Bronchial smooth muscle cell (primary cell): ENCODE measurements around the gene ANAPC15. TPM values are rescaled to one million over a fixed set of nuclear protein-coding genes. Genes with fewer than 3 reads are reported as not detected.

Experiments
- total RNA-seq: library from RNA; depleted of rRNA; stranded (reverse); fragments of >200 nt; gene quantifications from 2 replicates; pipeline ENCODE4 v1.2.1, GENCODE V29; 2014

Gene ANAPC15
- 25.9 and 41.6 TPM in 2 replicates for total RNA-seq

GRCh38 chr11:72112143-72112977 lies at the start of gene ANAPC15:
TSS of gene ANAPC15 (minus strand) at chr11:72112695. CDS start at chr11:72111276, 1,419 bp downstream.

DNA sequence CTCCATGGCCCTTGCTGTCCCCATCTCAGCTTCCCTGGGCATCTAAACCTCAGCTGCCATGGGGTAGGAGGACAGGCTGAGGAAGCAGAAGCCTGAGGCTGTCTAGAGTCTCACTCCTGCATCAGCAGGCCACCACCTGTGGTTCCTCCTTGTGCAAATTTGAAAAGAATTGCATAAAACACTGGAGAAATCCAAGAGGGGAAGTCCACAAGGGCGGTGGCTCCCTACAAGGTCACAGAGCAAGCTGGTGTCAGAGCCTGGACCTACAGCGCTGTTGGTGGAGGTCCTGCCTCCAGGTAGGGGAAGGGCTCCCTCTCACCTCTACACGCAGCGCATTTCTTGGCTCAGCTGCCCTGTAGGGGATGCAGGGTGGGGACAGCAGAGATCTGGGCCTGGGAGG lies 23.0 kb upstream of the ANAPC15 start, which contains the start of gene FOLR3:
FOLR3 (plus strand) TSS at position 253 of the 400 bp plus-strand sequence. CDS start 228 bp downstream, outside the sequence.

DNA sequence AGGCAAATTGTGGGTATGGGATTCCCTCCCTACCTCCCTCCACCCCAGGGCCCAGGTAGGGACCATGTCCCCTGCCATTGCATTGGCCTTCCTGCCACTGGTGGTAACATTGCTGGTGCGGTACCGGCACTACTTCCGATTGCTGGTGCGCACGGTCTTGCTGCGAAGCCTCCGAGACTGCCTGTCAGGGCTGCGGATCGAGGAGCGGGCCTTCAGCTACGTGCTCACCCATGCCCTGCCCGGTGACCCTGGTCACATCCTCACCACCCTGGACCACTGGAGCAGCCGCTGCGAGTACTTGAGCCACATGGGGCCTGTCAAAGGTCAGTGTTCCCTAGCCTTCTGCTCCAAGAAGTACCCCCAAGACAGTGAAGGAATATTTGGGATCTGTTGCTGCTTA lies 6.6 kb downstream of the ANAPC15 start, which contains the start of gene TOMT:
TOMT (plus strand) TSS at position 37 of the 400 bp plus-strand sequence; CDS start at position 65, 28 bp downstream.

GRCh38 chr11:72102946-72103753 lies 9.3 kb downstream of the ANAPC15 start, which contains the start of gene LAMTOR1:
TSS of gene LAMTOR1 (minus strand) at chr11:72103297. CDS start at chr11:72103224, 73 bp downstream.

GRCh38 chr11:72080326-72081183 lies 31.9 kb downstream of the ANAPC15 start, which contains the start of the genes LRRC51 and NUMA1:
TSS of gene LRRC51 (plus strand) at chr11:72080850. CDS start at chr11:72089084, 8,234 bp downstream.
TSS of gene NUMA1 (minus strand) at chr11:72080542. CDS start at chr11:72035943, 44,599 bp downstream.

Other genes with a start within 250 kb of the ANAPC15 start
- not detected in 2 replicates for gene DEFB131B, start 234.2 kb downstream of the ANAPC15 start, total RNA-seq
- 6.9 and 7.6 TPM in 2 replicates for gene XNDC1N, start 184.1 kb downstream of the ANAPC15 start, total RNA-seq
- 33.4 and 44.8 TPM in 2 replicates for gene RNF121, start 183.6 kb downstream of the ANAPC15 start, total RNA-seq
- 1.3 and 2.0 TPM in 2 replicates for gene IL18BP, start 113.8 kb downstream of the ANAPC15 start, total RNA-seq
- gene NUMA1, start 32.2 kb downstream of the ANAPC15 start, total RNA-seq = 154 and 194 TPM in 2 replicates
- 3.9 and 13.5 TPM in 2 replicates for gene LRRC51, start 31.8 kb downstream of the ANAPC15 start, total RNA-seq
- 86.1 and 89.2 TPM in 2 replicates for gene LAMTOR1, start 9.4 kb downstream of the ANAPC15 start, total RNA-seq
- gene TOMT, start 6.8 kb downstream of the ANAPC15 start, total RNA-seq = not detected in 2 replicates
- gene FOLR3, start 23.0 kb upstream of the ANAPC15 start, total RNA-seq = 0.34 and 1.4 TPM in 2 replicates
- not detected in 2 replicates for gene FOLR1, start 79.4 kb upstream of the ANAPC15 start, total RNA-seq
- gene FOLR2, start 104.1 kb upstream of the ANAPC15 start, total RNA-seq = not detected in 2 replicates
- 44.8 and 49.0 TPM in 2 replicates for gene INPPL1, start 112.1 kb upstream of the ANAPC15 start, total RNA-seq
- gene PHOX2A, start 131.5 kb upstream of the ANAPC15 start, total RNA-seq = not detected in 2 replicates